Gastroesophageal sphincter (tissue), 4 donors: ENCODE data around the gene FAM222B. TPM values are rescaled to one million over a fixed set of nuclear protein-coding genes. Genes with fewer than 3 reads are reported as not detected.

Source experiments
- ATAC-seq: fragments of 150-250 bp; one replicate; pipeline ENCODE4 v1.9.1; 2016; ENCODE audit warnings: mild to moderate bottlenecking, moderate library complexity
- H3K27ac ChIP-seq, 4 donors: fragments of 200-600 bp; sonication (generic) in 3 of 4; 1 replicate in 3 of 4; 2 replicates in 1 of 4; pipeline ENCODE4 v1.5.1; 2016 to 2019
- H3K27me3 ChIP-seq: fragments of 200-600 bp; sonication (generic); one replicate; pipeline ENCODE4 v1.5.1; 2019
- H3K36me3 ChIP-seq, 2 donors: fragments of 200-600 bp; sonication (generic); one replicate each; pipeline ENCODE4 v1.5.1; 2019; ENCODE audit warnings: control low read depth in 1 of 2
- H3K4me1 ChIP-seq, 3 donors: fragments of 200-600 bp; sonication (generic); 1 replicate in 2 of 3; 2 replicates in 1 of 3; pipeline ENCODE4 v1.5.1; 2016 to 2019; ENCODE audit warnings: control low read depth in 2 of 3
- H3K4me3 ChIP-seq, 2 donors: fragments of 200-600 bp; sonication (generic); one replicate each; pipeline ENCODE4 v1.5.1; 2019; ENCODE audit warnings: mild to moderate bottlenecking in 1 of 2, moderate library complexity in 1 of 2
- H3K9me3 ChIP-seq, 3 donors: fragments of 200-600 bp; sonication (generic); one replicate each; pipeline ENCODE4 v1.5.1; 2017 to 2019; ENCODE audit warnings: control low read depth in 2 of 3
- CTCF ChIP-seq, 4 experiments: fragments of 200-600 bp in 2 of 4; fragments of 450-650 bp in 2 of 4; sonication (generic) in 1 of 4; IDR thresholded peaks; one replicate each; pipeline ENCODE4 v1.5.1; 2017 to 2019; ENCODE audit warnings: antibody characterized with exemption in 4 of 4, mild to moderate bottlenecking in 2 of 4, moderate library complexity in 2 of 4
- EP300 ChIP-seq: sonication (generic); formaldehyde crosslinking; IDR thresholded peaks from one replicate; pipeline ENCODE4 v1.6.1; 2017; ENCODE audit warnings: antibody characterized with exemption, mild to moderate bottlenecking
- POLR2A ChIP-seq, 2 donors: fragments of 450-650 bp; IDR thresholded peaks; one replicate each; pipeline ENCODE4 v1.6.1; 2017; ENCODE audit warnings: antibody characterized with exemption in 2 of 2, mild to moderate bottlenecking in 2 of 2, moderate library complexity in 1 of 2
- POLR2AphosphoS5 ChIP-seq: sonication (generic); formaldehyde crosslinking; IDR thresholded peaks from one replicate; pipeline ENCODE4 v1.6.1; 2017; ENCODE audit warnings: antibody characterized with exemption
- WGBS, 2 donors: methylation state at CpG; one replicate each; pipeline ENCODE4 v1.1.5; 2018; ENCODE audit warnings: low coverage in 1 of 2; 5-methylcytosine and 5-hydroxymethylcytosine counted together
- total RNA-seq, 4 donors: library from RNA; depleted of rRNA; stranded (reverse); fragments of >200 nt; gene quantifications; one replicate each; pipeline ENCODE4 v1.1.0, GENCODE V29; 2016

Gene FAM222B
- total RNA-seq, 4 donors from 2014 or later, result 15.5 to 47.6 (median 21.6) TPM

- Histone ChIP-seq H3K9me3 (no peaks in the 10 kb centered on the region), H3K27me3 (no peaks in the 10 kb centered on the region), H3K27ac (no peak overlapping the region), H3K4me3 (no peak overlapping the region), H3K36me3 (peaks cover 0 to 63% of the 10 kb centered on the region in 2 donors), H3K4me1 (peaks cover 0 to 31% (median 0%) of the 10 kb centered on the region in 3 donors)
- TF ChIP-seq POLR2AphosphoS5, result no peak
- TF ChIP-seq POLR2A (IDR thresholded peaks at IDR 0.05), result no peak
- TF ChIP-seq EP300, result no peak
- no peak for TF ChIP-seq CTCF (IDR thresholded peaks at IDR 0.05)
- ATAC-seq, result no peak
- WGBS, 2 donors, result 75 to 80% methylated on average over 1 to 2 of the region's 12 CpGs
These were observed 45.4 kb upstream of the FAM222B start for GRCh38 chr17:28887871-28888471.

- TF ChIP-seq POLR2A (IDR thresholded peaks at IDR 0.05) (no peak), EP300 (no peak)
- WGBS, 2 donors, result 80% methylated on average over 2 of the region's 10 CpGs; no CpG with 5 or more reads in 1 of the 2 donors
- no peaks in the 10 kb centered on the region for H3K27me3 ChIP-seq
These were observed 43.4 kb upstream of the FAM222B start for GRCh38 chr17:28885951-28886350.

DNA sequence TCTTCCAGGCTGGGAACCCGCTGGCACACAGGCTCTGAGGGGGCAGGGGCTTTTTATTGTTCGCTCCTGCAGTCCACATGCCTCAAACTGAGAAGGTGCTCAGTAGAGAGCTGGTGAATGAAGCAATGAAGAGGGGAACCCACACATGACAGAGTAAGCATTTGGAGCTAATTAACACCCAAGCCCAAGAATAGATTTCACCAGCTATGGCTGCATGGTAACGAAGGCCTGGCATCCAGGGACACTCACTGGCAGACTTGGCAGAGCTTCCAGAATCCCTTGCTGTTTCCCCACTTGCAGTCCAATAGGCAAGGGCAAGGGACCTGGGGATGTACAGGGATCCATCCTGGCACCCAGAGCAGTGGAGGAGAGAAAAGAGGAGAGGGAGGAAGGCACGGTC, 42.8 kb upstream of the FAM222B start:
- ATAC-seq, result no peak
- no peak overlapping the region for H3K27ac ChIP-seq
- no peaks in the 10 kb centered on the region for H3K27me3 ChIP-seq
- H3K4me3 ChIP-seq, result no peak overlapping the region
- 71 to 81% methylated on average over 1 to 3 of the region's 4 CpGs for WGBS, 2 donors
- TF ChIP-seq POLR2AphosphoS5 (no peak), CTCF (IDR thresholded peaks at IDR 0.05) (no peak), EP300 (no peak)
- H3K36me3 ChIP-seq, result peaks cover 0 to 79% of the 10 kb centered on the region in 2 donors
- peaks cover 0 to 8% (median 0%) of the 10 kb centered on the region in 3 donors for H3K4me1 ChIP-seq
- no peaks in the 10 kb centered on the region for H3K9me3 ChIP-seq

More at GRCh38 chr17:28885951-28886350, 43.4 kb upstream of the FAM222B start:
- Histone ChIP-seq H3K9me3 (no peaks in the 10 kb centered on the region), H3K27ac (no peak overlapping the region), H3K4me1 (peaks cover 0 to 14% (median 0%) of the 10 kb centered on the region in 3 donors), H3K4me3 (no peak overlapping the region), H3K36me3 (peaks cover 0 to 76% of the 10 kb centered on the region in 2 donors)
- ATAC-seq, result no peak

GRCh38 chr17:28883967-28884702, 41.5 kb upstream of the FAM222B start:
- H3K4me1 ChIP-seq, result no peaks in the 10 kb centered on the region
- ATAC-seq, result no peak
- H3K9me3 ChIP-seq, result no peaks in the 10 kb centered on the region
- no peak overlapping the region for H3K4me3 ChIP-seq
- peaks cover 0 to 92% of the 10 kb centered on the region in 2 donors for H3K36me3 ChIP-seq
- no peak for TF ChIP-seq POLR2A (IDR thresholded peaks at IDR 0.05)
- TF ChIP-seq POLR2AphosphoS5, result no peak
- no peak for TF ChIP-seq CTCF (IDR thresholded peaks at IDR 0.05)
- no peak for TF ChIP-seq EP300
- no peaks in the 10 kb centered on the region for H3K27me3 ChIP-seq
- H3K27ac ChIP-seq, result no peak overlapping the region
- WGBS, 2 donors, result 83 to 90% methylated on average over 1 to 8 of the region's 27 CpGs

DNA sequence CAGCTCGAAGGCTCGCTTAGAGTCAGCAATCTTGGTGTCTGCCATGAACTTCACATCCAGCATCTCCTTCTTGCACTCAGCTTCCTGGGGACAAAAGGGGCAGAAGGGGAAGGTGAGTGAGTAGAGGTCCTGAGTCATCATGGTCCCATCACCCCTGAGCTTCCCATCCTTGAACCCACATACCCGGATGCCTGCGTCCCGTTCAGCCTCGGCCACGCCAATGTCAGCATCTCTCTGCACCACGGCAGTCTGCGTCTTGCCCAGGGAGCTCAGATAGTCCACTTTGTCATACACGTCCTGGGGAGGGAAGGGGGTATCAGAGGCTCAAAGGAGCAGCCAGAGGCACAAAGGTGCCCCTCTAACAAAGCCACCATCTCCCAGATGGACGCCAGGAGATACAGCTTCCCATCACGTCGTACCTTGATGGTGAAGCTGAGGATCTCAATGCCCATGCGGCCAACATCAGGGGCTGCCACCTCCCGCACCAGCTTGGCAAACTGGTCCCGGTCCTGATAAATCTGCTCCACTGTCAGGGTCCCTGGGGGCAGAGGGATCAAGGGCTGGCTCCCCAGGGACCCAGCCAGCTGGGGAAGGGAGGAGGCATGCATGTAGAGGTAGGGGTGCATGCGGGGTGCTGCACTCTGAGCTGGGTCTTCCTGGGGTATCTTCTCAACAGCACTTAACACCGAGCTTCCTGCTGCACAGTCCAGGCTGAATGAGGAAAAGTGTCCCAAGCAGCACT, 39.7 kb upstream of the FAM222B start:
- no peak for ATAC-seq
- no peak overlapping the region for H3K4me3 ChIP-seq
- no peak overlapping the region for H3K27ac ChIP-seq
- TF ChIP-seq POLR2AphosphoS5, result no peak
- TF ChIP-seq POLR2A (IDR thresholded peaks at IDR 0.05), result no peak
- TF ChIP-seq EP300, result no peak
- no peak for TF ChIP-seq CTCF (IDR thresholded peaks at IDR 0.05)
- H3K4me1 ChIP-seq, result no peaks in the 10 kb centered on the region
- H3K36me3 ChIP-seq, result peaks cover 0 to 99% of the 10 kb centered on the region in 2 donors
- no peaks in the 10 kb centered on the region for H3K9me3 ChIP-seq
- H3K27me3 ChIP-seq, result no peaks in the 10 kb centered on the region
- 77% methylated on average over 11 of the region's 18 CpGs; no CpG with 5 or more reads in 1 of the 2 donors for WGBS, 2 donors
